WTC11 (cell line): Measurements from ENCODE around the gene TROAP.

Experiments
- CTCF ChIP-seq: fragments of 200-600 bp; IDR thresholded peaks from 2 replicates; pipeline ENCODE4 v1.8.0; 2022; ENCODE audit warnings: antibody characterized with exemption
- ESRRA ChIP-seq: sonication (generic); formaldehyde crosslinking; IDR thresholded peaks from 2 replicates; pipeline ENCODE4 v1.8.1; 2022; ENCODE audit warnings: mild to moderate bottlenecking, missing genetic modification reagents, borderline replicate concordance

- no peak for TF ChIP-seq CTCF
- no peak for TF ChIP-seq ESRRA (CRISPR knock-in tag)
Measured at GRCh38 chr12:49277466-49277865, 45.6 kb upstream of the TROAP start.
